GM21360 (cell line): Measurements from ENCODE around the gene RBL2.

Source experiments
- ATAC-seq: cut with Tn5 transposase; IDR thresholded peaks from one replicate; pipeline ENCODE4 v1.9.1; 2021; ENCODE audit warnings: mild to moderate bottlenecking, moderate library complexity; ENCODE audit not compliant: unreplicated experiment

Gene RBL2

DNA sequence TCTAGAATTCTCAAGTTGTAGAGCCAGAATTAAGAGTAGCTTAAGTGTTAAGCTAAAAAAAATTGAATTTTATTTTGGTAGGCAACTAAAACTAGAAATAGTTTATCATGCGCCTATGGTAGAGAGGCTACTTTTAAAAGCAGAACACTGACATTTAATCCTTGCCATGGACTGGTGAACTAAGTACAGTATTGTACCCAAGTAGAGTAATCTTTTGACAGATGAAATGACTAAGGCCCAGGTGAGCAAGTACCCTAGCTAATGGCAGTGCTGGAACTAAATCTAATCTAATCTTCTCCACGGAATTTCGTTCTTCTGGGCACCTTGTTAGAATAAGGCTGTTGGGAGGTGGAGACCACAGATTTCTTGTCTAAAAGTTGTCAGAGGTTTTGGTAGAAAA lies 11.8 kb downstream of the RBL2 start:
- ATAC-seq = no peak

DNA sequence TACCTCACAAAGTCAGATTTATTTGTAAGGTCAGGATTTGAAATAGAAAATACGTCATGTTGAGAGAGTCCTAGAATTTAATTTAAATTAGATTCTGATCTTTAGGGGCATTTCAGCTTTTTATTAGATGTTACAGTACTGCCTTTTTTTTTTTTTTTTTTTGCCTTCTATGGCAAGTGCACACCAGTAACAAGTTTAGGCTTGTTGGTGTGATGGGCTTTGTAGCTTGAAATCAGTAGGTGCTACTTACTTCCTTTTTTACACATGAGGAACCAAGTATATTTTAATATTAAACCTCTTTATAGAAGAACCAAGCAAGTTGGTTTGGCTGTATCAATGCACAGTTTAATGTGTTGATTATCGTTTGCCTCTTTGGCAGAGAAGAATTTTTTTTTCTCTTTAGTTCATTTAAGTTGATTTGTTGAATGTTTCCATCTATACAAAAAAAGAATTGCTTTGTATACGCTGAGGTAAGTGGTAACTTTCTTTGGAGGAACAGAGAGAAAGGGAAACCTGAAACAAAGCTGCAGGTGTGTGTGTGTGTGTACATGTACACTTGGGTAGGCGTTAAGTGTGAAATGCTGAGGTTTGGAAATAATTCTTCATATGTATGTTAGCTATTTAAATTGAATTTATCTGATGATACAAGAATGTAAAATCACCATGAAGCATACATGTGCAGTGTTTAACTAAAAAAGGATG lies 15.7 kb downstream of the RBL2 start:
- peak; percentile 55 for ATAC-seq

DNA sequence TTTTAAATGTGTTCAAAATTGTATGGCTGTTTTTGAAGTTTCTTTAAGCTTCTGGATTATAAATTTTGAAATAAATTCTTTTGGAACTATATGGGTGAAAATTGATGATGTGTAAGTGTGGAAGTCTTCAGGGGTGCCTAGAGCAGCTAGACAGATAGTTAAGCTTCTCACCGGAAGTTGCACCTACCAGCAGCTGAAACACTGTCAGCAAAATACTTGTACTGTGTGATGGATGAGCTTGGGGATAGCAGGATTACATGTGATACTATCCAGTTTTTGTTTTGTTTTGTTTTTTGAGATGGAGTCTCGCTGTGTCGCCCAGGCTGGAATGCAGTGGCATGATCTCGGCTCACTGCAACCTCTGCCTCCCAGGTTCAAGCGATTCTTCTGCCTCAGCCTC lies 19.7 kb downstream of the RBL2 start:
- no peak for ATAC-seq

GRCh38 chr16:53456625-53457024 lies 22.4 kb downstream of the RBL2 start:
- no peak for ATAC-seq

DNA sequence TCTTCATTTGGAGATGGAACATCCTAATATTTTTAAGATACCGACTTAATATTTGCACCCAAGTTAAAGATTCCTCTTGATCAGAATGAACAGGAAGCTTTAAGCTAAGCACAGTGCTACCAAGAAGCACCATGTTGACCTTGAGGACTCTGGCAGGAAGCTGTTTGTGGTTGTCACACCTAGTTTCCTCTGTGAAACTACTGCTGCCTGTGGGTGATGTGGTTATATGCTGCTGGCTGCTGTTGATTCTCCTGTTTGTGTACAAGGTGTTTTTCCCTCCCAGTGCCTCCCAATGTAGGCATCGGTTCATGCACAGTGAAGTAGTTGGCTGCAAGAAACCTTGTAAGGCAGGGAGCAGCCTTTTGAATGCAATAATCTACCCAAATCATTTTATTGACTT lies 23.4 kb downstream of the RBL2 start:
- ATAC-seq = peak; percentile 100

DNA sequence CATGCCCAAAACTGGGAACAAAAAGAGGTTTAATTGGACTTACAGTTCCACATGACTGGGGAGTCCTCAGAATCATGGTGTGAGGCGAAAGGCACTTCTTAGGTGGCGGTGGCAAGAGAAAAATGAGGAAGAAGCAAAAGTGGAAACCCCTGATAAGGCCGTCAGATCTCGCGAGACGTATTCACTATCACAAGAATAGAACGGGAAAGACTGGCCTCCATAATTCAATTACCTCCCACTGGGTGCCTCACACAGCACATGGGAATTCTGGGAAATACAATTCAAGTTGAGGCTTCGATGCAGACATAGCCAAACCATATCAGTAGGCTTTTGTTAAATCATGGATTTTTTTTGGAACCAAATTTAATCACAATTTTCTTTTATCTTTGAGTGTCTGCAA lies 24.4 kb downstream of the RBL2 start:
- ATAC-seq = no peak

GRCh38 chr16:53465606-53466280 lies 31.5 kb downstream of the RBL2 start:
- no peak for ATAC-seq

DNA sequence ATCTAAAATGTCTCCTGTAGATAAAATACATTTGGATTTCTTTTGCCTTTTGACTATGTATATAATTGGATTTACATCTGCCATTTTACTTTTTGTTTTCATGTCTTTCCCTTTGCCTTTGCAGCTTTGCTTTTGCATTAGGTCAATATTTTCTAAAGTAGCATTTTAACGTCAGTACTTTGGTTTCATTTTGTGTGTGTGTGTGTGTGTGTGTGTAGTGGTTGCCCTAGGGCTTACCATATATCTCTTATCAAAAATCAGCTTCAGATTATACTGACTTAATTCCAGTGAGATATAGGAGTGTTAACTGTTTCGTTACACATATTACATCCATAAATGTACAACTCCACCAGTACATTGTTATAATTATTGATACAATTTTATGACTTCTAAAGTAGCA lies 42.6 kb downstream of the RBL2 start:
- no peak for ATAC-seq

DNA sequence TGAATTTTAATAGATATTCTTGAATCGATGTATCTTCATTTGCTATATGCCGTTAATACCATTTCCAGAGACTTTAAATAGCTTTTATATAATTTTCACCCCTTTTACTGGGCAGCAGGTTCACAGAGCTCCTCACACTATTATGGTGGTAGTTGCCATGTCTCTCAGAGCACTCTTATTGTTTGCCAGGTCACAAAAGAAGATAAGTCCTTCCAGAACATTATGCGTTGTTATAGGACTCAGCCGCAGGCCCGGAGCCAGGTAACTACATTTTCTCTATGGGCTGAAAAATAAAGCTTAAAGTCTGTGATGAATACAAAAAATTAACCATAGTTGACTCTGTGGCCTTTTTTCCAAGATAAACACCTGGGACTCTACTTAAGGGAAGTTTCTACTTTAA lies 44.7 kb downstream of the RBL2 start:
- ATAC-seq = no peak

DNA sequence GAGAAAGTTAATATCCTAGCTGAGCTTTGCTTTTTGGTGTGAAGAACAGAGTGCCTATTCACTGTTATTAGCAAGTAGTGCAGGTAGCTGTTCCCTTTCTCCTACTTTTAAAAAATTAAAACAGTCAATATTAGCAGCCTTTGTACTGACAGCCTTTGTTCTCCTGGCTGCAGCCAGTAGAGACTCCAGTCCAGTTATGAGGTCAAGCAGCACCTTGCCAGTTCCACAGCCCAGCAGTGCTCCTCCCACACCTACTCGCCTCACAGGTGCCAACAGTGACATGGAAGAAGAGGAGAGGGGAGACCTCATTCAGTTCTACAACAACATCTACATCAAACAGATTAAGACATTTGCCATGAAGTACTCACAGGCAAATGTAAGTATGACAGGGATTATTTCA lies 46.1 kb downstream of the RBL2 start:
- no peak for ATAC-seq

- no peak for ATAC-seq
Measured at GRCh38 chr16:53482123-53482522, 47.9 kb downstream of the RBL2 start.

GRCh38 chr16:53484542-53484941 lies 50.3 kb downstream of the RBL2 start:
- no peak for ATAC-seq

- no peak for ATAC-seq
Measured at GRCh38 chr16:53486230-53486629, 52.0 kb downstream of the RBL2 start.

DNA sequence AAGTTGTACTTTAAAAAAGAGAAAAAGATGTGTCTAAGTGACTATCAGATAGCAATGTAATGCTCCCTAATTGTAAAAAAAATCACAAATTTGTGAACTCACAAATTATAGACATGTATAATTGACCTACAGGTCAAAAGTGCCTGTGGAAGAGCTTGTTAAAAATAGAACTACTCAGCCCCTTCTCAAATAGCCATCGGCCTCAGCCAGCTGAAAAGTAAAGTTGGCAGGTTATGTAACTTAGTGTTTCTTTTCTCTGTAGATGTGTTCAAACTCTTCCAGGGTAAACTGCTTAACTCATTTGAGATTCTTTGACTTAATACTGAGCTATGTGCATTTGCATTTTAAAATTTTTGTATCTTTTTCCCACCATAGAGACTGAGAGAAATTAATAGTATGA lies 55.5 kb downstream of the RBL2 start:
- ATAC-seq = no peak

- no peak for ATAC-seq
Measured at GRCh38 chr16:53492503-53492902, 58.2 kb downstream of the RBL2 start.

GRCh38 chr16:53494636-53495035 lies 60.4 kb downstream of the RBL2 start:
- ATAC-seq = no peak

- ATAC-seq = no peak
Measured at GRCh38 chr16:53495325-53495724, 61.1 kb downstream of the RBL2 start.

GRCh38 chr16:53498984-53499383 lies 64.7 kb downstream of the RBL2 start:
- no peak for ATAC-seq

DNA sequence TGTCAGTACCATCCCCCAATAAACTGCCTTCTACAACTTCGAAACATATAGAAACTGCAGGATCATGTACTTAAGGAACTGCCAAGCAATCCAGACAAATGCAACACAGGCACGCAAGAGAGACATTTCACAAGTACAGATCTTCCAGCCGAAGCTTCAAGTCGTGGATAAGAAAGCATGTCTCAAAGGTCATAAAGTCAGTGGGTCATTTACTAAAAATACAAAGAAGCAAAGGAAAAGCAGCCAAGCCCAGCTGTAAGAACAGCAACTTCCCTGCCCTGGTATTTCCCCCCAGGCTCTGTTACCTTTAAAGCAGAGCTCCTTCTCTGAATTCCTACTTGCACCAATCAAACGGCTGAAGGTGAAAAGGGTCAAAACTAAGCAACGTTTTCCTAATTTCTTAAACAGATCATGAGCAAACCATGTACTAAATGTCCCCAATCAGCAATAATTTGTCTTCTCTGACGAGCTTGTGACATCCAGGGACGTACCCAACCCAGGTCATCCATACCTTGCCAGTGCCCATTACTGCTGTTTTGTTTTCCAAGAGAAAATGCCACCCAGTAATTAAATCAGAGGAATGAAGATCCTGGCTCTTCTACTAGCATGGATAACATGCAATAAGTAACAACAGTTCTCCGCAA lies 67.1 kb downstream of the RBL2 start:
- no peak for ATAC-seq

DNA sequence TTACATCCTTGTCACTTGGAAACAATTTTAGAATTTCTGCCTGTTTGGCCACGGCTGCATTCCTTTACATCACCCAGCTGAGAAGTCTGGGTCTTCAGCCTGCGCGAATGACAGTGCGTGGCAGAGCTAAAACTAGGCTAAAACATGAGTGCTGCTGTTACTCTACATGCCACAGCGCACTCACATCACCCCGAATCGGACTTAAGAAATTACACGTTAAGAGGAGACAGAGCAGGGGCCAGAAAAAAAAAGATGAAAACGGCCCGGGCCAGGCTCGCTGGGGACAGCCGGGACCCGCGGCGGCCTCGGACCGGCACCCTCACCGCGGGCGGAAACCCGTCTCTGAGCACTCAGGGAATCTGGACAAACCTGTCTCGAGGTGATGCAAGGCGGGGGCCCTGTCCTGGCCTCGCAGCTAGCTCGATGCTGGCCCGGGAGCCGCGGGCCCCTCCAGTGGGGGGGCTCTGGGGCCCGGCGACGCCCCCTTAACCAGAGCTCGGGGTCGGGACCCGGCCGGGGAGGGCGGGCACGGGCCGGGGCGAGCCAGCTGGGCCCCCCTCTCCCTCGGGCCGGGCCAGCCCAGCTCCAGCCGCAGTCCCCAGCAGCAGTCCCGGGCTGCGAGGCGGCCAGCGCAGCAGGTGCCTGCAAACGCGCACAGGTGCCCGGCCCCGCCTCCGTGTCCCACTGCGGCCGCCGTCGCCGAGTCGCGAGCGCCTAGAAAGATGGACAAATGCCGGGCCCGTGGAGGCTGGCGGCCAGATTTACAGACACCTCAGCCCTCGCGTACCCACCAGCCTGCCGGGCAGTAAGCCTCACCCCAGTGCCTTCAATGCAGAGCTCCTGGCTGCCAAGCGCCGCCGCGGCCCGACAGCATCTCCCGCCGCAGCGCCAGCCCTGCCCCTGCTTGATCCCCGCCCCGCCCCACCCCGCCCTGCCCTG lies 68.3 kb downstream of the RBL2 start, which contains the start of gene AKTIP:
Gene AKTIP (minus strand): TSS at position 879 of the 939 bp plus-strand sequence. CDS start 2,950 bp downstream, outside the sequence.
- peak; percentile 19 for ATAC-seq
